HEK293T (cell line): ENCODE measurements around the gene DNAJB2.

ENCODE experiments used
- BHLHE40 ChIP-seq: fragments of 450-650 bp; IDR thresholded peaks from 2 replicates; pipeline ENCODE4 v1.6.1; 2016; ENCODE audit warnings: mild to moderate bottlenecking, moderate library complexity, borderline replicate concordance
- CTBP1 ChIP-seq: fragments of 450-650 bp; IDR thresholded peaks from 2 replicates; pipeline ENCODE4 v1.6.1; 2016; ENCODE audit warnings: borderline replicate concordance
- ELF4 ChIP-seq: fragments of 450-650 bp; IDR thresholded peaks from 2 replicates; pipeline ENCODE4 v1.6.1; 2017; ENCODE audit warnings: antibody characterized with exemption
- FOXA1 ChIP-seq: fragments of 450-650 bp; IDR thresholded peaks from 2 replicates; pipeline ENCODE4 v1.6.1; 2016; ENCODE audit warnings: mild to moderate bottlenecking
- FOXK2 ChIP-seq: fragments of 450-650 bp; IDR thresholded peaks from 2 replicates; pipeline ENCODE4 v1.6.1; 2016; ENCODE audit warnings: mild to moderate bottlenecking
- FOXM1 ChIP-seq: fragments of 450-650 bp; IDR thresholded peaks from 2 replicates; pipeline ENCODE4 v1.6.1; 2017; ENCODE audit warnings: mild to moderate bottlenecking, borderline replicate concordance
- L3MBTL2 ChIP-seq: fragments of 450-650 bp; conservative IDR thresholded peaks from 2 replicates; pipeline ENCODE4 v1.6.1; 2016; ENCODE audit warnings: mild to moderate bottlenecking
- NFRKB ChIP-seq: fragments of 450-650 bp; IDR thresholded peaks from 2 replicates; pipeline ENCODE4 v1.6.1; 2016; ENCODE audit warnings: mild to moderate bottlenecking, moderate library complexity
- SP1 ChIP-seq: fragments of 450-650 bp; IDR thresholded peaks from 2 replicates; pipeline ENCODE4 v1.6.1; 2017
- SUZ12 ChIP-seq: fragments of 450-650 bp; IDR thresholded peaks from 2 replicates; pipeline ENCODE4 v1.6.1; 2016; ENCODE audit warnings: mild to moderate bottlenecking
- TARDBP ChIP-seq: fragments of 450-650 bp; IDR thresholded peaks from 2 replicates; pipeline ENCODE4 v1.6.1; 2016
- ZNF384 ChIP-seq: fragments of 450-650 bp; IDR thresholded peaks from 2 replicates; pipeline ENCODE4 v1.6.1; 2016

DNA sequence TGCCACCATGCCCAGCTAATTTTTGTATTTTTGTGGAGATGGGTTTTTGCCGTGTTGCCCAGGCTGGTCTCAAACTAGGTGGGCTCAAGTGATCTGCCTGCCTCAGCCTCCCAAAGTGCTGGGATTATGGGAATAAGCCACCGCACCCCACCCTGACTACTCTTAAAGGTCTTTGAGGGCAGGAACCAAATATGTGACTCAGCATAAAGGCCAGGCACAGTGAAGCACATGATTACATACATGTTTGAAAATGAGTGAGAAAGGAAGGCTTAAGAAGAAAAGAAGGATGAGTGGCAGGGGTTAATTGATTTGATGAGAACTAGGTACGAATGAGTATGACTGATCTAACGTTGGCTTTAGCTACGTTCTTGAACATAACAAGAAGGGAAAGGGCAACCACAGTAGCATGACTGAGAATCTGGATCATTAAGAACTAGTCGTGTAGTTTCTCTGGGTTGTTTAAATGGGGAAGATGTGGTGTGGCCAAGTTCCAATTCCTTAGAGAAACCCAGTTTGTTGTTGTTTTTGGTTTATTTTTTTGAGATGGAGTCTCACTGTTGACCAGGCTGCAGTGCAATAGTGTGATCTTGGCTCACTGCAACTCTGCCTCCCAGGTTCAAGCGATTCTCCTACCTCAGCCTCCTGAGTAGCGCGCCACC lies 46.6 kb downstream of the DNAJB2 start:
- TF ChIP-seq FOXK2 (no peak), NFRKB (no peak), SP1 (no peak), ELF4 (no peak), CTBP1 (no peak), SUZ12 (no peak), TARDBP (no peak), FOXA1 (no peak), ZNF384 (no peak), FOXM1 (no peak), L3MBTL2 (no peak), BHLHE40 (no peak)
